ENCODE data around the gene RAET1L.
"Not testable (repeated sequence)": the region's sequence is repeated elsewhere in the genome, so short reads cannot be mapped to it uniquely, and the experiment has no call there.

RAET1L gene

DNA sequence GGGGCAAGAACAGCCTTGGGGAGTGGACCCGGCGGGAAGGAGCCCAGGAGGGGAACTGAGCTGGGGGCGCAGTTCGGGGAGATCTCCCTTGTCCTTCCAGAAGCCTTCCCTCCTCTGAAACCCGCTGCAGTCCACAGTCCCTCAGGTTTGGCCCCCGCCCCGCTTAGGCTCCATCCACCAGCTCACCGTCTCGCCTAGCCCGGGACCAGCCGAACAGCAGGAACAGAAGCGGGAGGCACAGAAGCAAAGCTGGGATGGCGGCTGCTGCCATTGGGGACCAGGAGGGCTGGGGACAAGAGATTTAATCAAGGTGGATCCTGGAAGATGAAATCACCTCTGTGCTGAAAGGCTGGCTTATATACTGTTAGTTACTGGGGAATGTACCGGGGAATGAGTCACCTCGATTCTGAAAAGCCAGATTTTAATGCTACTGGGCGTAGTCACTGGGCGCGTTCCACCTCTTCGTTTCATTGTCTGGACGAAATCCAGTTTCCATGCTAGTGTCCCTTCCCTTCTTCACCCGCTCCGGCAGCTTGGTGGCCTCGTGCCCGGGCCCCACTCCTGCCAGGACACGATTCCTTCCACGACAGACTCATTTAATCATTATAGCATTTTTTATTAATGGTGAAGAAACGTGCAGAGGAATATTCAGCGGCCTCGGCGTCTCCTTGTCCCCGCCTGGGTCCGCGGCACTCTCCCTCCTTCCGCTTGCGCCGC is at the start of gene RAET1L:
Gene RAET1L, minus strand, starts transcription at position 332 of the 717 bp plus-strand sequence. Its CDS starts 61 bp downstream, at position 271.
- DNase-seq = peak; percentile 41 to 42

DNA sequence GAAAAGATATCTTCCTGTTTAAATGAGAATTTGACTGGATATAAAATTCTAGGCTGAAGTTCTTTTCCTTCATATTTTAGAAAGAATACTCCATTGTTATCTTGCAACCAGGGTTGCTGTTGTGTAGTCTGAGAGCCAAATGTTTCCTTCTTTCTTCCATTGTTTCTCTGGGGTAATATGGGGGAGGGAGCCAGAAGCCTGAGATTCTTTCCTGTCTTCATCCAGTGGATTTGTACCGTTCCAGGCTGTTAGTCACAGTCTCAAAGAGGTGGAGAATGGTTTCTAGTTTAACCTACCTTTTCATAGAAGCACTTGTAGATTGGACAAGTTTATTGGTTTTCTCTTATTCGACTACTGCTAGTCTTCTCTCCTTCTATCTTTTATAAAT is 49.7 kb upstream of the RAET1L start:
- no peak for DNase-seq

DNA sequence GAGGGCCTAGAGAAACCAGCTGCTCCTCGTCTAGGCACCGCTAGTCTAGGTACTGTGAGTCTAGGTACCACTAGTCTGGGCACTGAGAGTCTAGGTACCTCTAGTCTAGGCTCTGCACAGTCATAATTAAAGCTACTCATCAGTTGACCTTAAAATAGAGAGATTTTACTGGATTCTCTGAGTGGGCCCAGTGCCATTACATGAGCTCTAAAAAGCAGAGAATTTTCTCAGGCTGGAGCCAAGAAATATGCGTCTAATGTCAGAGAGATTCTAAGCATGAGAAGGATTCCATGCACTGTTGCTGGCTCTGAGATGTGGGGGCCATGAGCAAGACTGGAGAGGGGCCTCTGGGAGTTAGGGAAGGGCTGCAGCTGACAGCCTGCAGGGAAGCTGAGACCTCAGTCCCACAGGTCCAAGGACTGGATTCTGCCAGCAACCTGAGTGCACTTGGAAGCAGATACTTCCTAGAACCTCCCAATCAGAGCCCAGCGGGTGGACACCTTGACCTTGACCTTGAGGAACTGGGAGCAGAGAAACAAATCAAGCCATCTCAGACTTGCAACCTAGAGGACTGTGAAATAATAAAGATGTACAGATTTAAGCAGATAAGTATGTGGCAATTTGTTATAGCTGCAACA is 49.2 kb upstream of the RAET1L start:
- not testable (repeated sequence) for DNase-seq

- peak; percentile 33 to 34 for DNase-seq
Observed at GRCh38 chr6:150072201-150072600, 46.9 kb upstream of the RAET1L start.

GRCh38 chr6:150070236-150070818 is 45.0 kb upstream of the RAET1L start:
- DNase-seq = no peak

DNA sequence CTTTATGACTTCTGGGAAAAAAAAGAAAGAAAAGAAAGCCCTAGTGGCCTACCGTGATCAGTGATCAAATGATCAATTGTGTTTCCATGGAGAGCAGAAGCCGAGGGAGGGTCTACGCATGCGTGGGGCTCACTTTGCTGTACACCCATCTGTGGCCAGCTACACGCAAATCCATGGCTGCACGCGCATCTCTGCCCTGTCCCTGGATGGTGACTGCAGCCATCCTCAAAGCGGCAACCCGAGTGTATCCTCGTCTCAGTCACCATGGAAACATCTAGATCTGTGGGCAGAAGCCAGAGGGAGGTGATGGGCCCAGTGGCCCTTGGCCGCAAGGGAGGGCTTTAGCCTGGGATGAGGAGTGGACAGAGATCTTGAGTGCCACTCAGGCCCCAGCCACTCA is 44.4 kb upstream of the RAET1L start:
- DNase-seq = peak in 1 of 2 donors; percentile 16

GRCh38 chr6:150068720-150069648 is 43.7 kb upstream of the RAET1L start, which contains the start of gene ULBP3:
TSS of gene ULBP3 (minus strand) at chr6:150069121. CDS start at chr6:150069066, 55 bp downstream.
- peak; percentile 72 to 82 for DNase-seq

- no peak for DNase-seq
Observed at GRCh38 chr6:150068151-150068550, 42.8 kb upstream of the RAET1L start.

GRCh38 chr6:150065083-150065482 is 39.8 kb upstream of the RAET1L start:
- DNase-seq = no peak

GRCh38 chr6:150063640-150064039 is 38.3 kb upstream of the RAET1L start:
- no peak for DNase-seq

GRCh38 chr6:150059973-150060372 is 34.6 kb upstream of the RAET1L start:
- not testable (repeated sequence) for DNase-seq

- no peak for DNase-seq
Observed at GRCh38 chr6:150058986-150059385, 33.7 kb upstream of the RAET1L start.

- no peak for DNase-seq
Observed at GRCh38 chr6:150058231-150058792, 33.0 kb upstream of the RAET1L start.

DNA sequence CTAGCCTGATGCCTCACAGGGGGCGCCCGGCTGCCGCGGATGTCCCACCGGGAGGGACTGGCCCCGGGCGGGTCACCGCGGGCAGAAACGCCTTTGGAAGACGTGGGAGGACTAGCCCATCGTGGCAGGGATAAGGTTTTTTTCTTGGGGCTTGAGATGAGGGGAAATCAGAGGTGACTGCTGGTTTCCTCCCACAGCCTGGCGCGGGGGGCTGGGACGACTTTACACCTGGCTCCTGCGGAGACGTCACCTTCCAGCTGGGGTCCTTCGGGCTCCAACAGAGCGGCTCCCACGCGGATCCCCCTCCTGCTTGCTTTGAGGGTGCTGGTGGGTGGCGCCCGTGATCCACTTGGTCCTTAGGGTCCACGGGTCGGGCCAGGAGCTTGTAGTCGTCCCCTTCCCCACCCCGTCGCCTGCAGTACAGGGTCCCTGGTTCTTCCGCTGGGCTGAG is 32.2 kb upstream of the RAET1L start:
- no peak for DNase-seq

DNA sequence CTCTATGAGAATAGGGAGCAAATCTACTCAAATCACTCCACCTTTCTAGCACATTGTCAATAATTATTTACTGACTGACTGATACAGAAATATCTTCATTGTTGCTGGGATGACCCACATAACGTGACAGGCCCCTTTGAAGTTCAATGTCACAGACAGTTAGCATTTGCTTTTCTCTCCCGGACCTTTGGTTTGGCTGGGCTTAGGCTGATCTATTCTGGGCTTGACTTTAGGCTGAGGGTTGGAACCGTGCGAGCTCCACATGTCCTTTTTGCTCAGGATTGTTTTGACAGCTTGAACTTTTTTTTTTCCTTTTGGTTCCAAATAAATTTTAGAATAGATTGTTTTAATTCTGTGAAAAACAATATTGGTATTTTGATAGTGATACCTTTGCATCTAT is 31.6 kb upstream of the RAET1L start:
- no peak for DNase-seq

GRCh38 chr6:150056156-150056555 is 30.8 kb upstream of the RAET1L start:
- no peak for DNase-seq

- DNase-seq = no peak
Observed at GRCh38 chr6:150055131-150055530, 29.8 kb upstream of the RAET1L start.

- DNase-seq = no peak
Observed at GRCh38 chr6:150053450-150053849, 28.1 kb upstream of the RAET1L start.

DNA sequence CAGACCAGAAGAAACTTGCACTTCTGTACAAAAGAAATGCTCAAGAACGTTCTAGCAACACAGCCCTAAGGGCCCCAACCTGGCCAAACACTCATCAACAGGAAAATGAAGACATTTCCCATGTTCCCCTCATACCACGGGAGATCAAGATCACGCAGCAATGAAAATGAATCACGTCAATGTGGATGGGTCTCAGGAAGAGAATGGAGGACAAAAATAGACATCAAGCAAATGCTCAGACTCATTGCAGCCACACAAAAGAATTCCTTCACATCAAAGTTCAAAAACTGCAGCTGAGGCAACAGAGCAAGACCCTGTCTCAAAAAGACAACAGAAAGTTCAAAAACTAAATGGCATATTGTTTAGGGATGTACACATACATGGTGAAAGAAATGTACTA is 25.5 kb upstream of the RAET1L start:
- DNase-seq = no peak

GRCh38 chr6:150048099-150048498 is 22.8 kb upstream of the RAET1L start:
- no peak for DNase-seq

DNA sequence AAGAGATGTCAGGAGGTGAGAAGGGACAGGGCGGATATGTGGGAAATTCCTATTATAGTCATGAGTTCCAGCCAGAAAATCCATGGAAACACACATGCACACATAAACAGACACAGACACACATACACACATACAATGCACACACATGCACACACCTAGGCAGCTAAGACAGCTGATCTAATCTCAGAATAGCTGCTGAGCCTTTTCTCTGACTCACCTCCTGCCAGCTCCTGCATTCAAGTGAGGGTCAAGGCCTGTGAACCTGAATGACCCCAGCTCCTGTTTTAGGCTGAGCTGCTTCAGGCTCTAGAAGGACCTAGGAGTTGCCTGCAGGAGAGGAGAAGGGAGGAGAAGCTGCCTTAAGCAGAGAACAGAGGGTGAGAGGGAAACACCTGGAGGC is 21.6 kb upstream of the RAET1L start:
- no peak for DNase-seq

DNA sequence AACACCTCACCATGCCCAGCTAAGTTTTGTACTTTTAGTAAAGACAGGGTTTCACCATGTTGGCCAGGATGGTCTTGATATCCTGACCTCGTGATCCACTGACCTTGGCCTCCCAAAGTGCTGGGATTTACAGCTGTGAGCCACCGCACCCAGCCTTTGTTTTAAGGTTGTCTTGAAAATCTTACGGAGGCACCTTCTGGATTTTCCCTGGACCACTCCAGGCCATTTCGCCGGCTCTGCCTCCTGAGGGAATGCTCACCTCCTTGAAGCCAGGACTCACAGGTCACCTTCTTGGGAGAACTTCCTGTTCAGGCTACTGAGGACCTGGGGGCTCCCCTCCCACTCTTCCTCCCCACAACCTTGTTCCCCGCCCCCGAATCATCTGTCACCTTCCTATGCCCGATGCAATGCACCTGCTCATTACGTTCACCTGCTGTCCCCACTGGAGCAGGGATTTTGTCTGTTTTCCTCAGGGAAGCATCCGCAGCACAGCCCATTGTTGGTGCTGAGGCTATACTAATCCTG is 19.4 kb upstream of the RAET1L start:
- DNase-seq = no peak
